MM.1S (cell line): ENCODE measurements around the gene CACNB4.

Source experiments
- DNase-seq: peaks from one replicate; pipeline ENCODE4 v3.0.0-alpha.2; 2015
- H2AFZ ChIP-seq: fragments of 300-600 bp; sonication (generic); 2 replicates; pipeline ENCODE4 v1.6.0; 2016; ENCODE audit warnings: antibody characterized with exemption, low read length
- H3F3A ChIP-seq: fragments of 300-600 bp; sonication (generic); 2 replicates; pipeline ENCODE4 v1.6.1; 2016; ENCODE audit warnings: mild to moderate bottlenecking, antibody characterized with exemption, low read length, moderate library complexity, mixed read lengths; ENCODE audit not compliant: insufficient read depth
- H3K27ac ChIP-seq: fragments of 300-600 bp; sonication (generic); 2 replicates; pipeline ENCODE4 v1.5.1; 2016; ENCODE audit warnings: mild to moderate bottlenecking, low read length
- H3K27me3 ChIP-seq: fragments of 300-600 bp; sonication (generic); replicated peaks from 2 replicates; pipeline ENCODE4 v1.6.0; 2016; ENCODE audit warnings: low read length; ENCODE audit not compliant: insufficient read depth
- H3K36me3 ChIP-seq: fragments of 300-600 bp; sonication (generic); replicated peaks from 2 replicates; pipeline ENCODE4 v1.6.1; 2016; ENCODE audit warnings: mild to moderate bottlenecking, low read length, mixed read lengths; ENCODE audit not compliant: insufficient read depth
- H3K4me1 ChIP-seq: fragments of 300-600 bp; sonication (generic); 2 replicates; pipeline ENCODE4 v1.6.1; 2016; ENCODE audit warnings: low read length, mixed read lengths
- H3K4me2 ChIP-seq: fragments of 300-600 bp; sonication (generic); 2 replicates; pipeline ENCODE4 v1.6.0; 2016; ENCODE audit warnings: low read depth, low read length
- H3K4me3 ChIP-seq: fragments of 300-600 bp; sonication (generic); 2 replicates; pipeline ENCODE4 v1.5.1; 2016; ENCODE audit warnings: low read length, mixed read lengths
- H3K79me2 ChIP-seq: fragments of 300-600 bp; sonication (generic); 2 replicates; pipeline ENCODE4 v1.6.1; 2016; ENCODE audit warnings: mixed run types, low read length, mixed read lengths
- H3K9ac ChIP-seq: fragments of 300-600 bp; sonication (generic); 2 replicates; pipeline ENCODE4 v1.6.1; 2016; ENCODE audit warnings: low read length, mixed read lengths
- H3K9me2 ChIP-seq: fragments of 300-600 bp; sonication (generic); replicated peaks from 2 replicates; pipeline ENCODE4 v1.6.1; 2016; ENCODE audit warnings: mild to moderate bottlenecking, low read length, mixed read lengths; ENCODE audit not compliant: insufficient read depth
- H3K9me3 ChIP-seq: fragments of 300-600 bp; sonication (generic); replicated peaks from 2 replicates; pipeline ENCODE4 v1.6.1; 2016; ENCODE audit warnings: mild to moderate bottlenecking, low read length, mixed read lengths; ENCODE audit not compliant: insufficient read depth
- H4K20me1 ChIP-seq: fragments of 300-600 bp; sonication (generic); 2 replicates; pipeline ENCODE4 v1.6.1; 2016; ENCODE audit warnings: mild to moderate bottlenecking, low read length, moderate library complexity, mixed read lengths; ENCODE audit not compliant: insufficient read depth
- EZH2 ChIP-seq: fragments of 300-600 bp; sonication (generic); optimal IDR thresholded peaks from 2 replicates; pipeline ENCODE3; 2017; ENCODE audit warnings: low read depth, mild to moderate bottlenecking, antibody characterized with exemption, low read length, mixed read lengths
- EZH2phosphoT487 ChIP-seq: fragments of 300-600 bp; sonication (generic); IDR thresholded peaks from 2 replicates; pipeline ENCODE4 v1.6.1; 2018; ENCODE audit warnings: antibody characterized with exemption, low read length
- TF ChIP-seq, protein P1 (sequence below): fragments of 300-600 bp; sonication (generic); IDR thresholded peaks from 2 replicates; pipeline ENCODE4 v1.5.1; 2016; ENCODE audit warnings: antibody characterized with exemption, low read length, mixed read lengths

Gene CACNB4

DNA sequence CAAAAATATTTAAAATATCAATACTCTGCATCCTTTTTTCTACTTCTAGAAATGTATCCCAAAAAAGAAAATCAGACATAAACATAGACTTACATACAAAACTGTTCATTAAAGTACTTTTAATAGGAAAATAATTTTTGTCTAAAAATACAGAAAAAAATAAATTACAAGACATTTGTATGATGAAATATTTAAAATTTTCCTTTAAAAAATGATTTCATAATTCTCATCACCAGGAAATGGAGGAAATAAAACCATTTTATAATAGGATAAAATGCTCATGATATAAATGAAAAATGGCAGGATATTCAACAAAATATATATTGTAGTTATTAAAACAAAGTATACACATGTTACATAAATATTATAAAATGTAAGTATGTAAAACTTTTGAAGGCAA, 295.0 kb downstream of the CACNB4 start:
- Histone ChIP-seq H3K27ac (no peak overlapping the region), H3K79me2 (no peaks in the 10 kb centered on the region), H3K9ac (no peak overlapping the region), H3K9me2 (no peaks in the 10 kb centered on the region), H3K9me3 (no peaks in the 10 kb centered on the region), H3K36me3 (0 out of 2 replicates have a peak, but pooled peaks cover 3% of the 10 kb centered on the region), H3K27me3 (no peaks in the 10 kb centered on the region), H2AFZ (no peak overlapping the region), H3K4me1 (peaks cover 10% of the 10 kb centered on the region), H3K4me3 (no peak overlapping the region), H3F3A (peaks cover 11% of the 10 kb centered on the region; the same call in 1 of the 2 replicates), H4K20me1 (no peaks in the 10 kb centered on the region), H3K4me2 (no peak overlapping the region)
- DNase-seq, result no peak
- no peak for TF ChIP-seq EZH2phosphoT487
- TF ChIP-seq EZH2, result no peak
- TF ChIP-seq, protein P1, sequence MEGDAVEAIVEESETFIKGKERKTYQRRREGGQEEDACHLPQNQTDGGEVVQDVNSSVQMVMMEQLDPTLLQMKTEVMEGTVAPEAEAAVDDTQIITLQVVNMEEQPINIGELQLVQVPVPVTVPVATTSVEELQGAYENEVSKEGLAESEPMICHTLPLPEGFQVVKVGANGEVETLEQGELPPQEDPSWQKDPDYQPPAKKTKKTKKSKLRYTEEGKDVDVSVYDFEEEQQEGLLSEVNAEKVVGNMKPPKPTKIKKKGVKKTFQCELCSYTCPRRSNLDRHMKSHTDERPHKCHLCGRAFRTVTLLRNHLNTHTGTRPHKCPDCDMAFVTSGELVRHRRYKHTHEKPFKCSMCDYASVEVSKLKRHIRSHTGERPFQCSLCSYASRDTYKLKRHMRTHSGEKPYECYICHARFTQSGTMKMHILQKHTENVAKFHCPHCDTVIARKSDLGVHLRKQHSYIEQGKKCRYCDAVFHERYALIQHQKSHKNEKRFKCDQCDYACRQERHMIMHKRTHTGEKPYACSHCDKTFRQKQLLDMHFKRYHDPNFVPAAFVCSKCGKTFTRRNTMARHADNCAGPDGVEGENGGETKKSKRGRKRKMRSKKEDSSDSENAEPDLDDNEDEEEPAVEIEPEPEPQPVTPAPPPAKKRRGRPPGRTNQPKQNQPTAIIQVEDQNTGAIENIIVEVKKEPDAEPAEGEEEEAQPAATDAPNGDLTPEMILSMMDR, result no peak

GRCh38 chr2:151802315-151802714, 296.5 kb downstream of the CACNB4 start:
- no peak for TF ChIP-seq EZH2
- TF ChIP-seq, protein P1, result no peak
- TF ChIP-seq EZH2phosphoT487, result no peak
- H3F3A ChIP-seq, result no peaks in the 10 kb centered on the region
- no peaks in the 10 kb centered on the region for H3K27me3 ChIP-seq
- 0 out of 2 replicates have a peak, but pooled peaks cover 3% of the 10 kb centered on the region for H3K36me3 ChIP-seq
- peaks cover 6% of the 10 kb centered on the region; the same call in 1 of the 2 replicates for H3K4me1 ChIP-seq
- H2AFZ ChIP-seq, result no peak overlapping the region
- H3K9me3 ChIP-seq, result no peaks in the 10 kb centered on the region
- H3K4me3 ChIP-seq, result no peak overlapping the region
- H3K79me2 ChIP-seq, result no peaks in the 10 kb centered on the region
- no peak for DNase-seq
- H3K27ac ChIP-seq, result no peak overlapping the region
- no peak overlapping the region for H3K4me2 ChIP-seq
- no peaks in the 10 kb centered on the region for H4K20me1 ChIP-seq
- no peaks in the 10 kb centered on the region for H3K9me2 ChIP-seq
- no peak overlapping the region for H3K9ac ChIP-seq

GRCh38 chr2:151799886-151800292, 299.0 kb downstream of the CACNB4 start:
- no peak overlapping the region for H3K9ac ChIP-seq
- H3K9me3 ChIP-seq, result no peaks in the 10 kb centered on the region
- no peak overlapping the region for H3K27ac ChIP-seq
- H3K4me2 ChIP-seq, result no peak overlapping the region
- H3K9me2 ChIP-seq, result no peaks in the 10 kb centered on the region
- H2AFZ ChIP-seq, result no peak overlapping the region
- no peaks in the 10 kb centered on the region for H3K27me3 ChIP-seq
- TF ChIP-seq EZH2phosphoT487 (no peak), EZH2 (no peak)
- TF ChIP-seq, protein P1, result no peak
- no peaks in the 10 kb centered on the region for H4K20me1 ChIP-seq
- no peaks in the 10 kb centered on the region for H3K36me3 ChIP-seq
- no peaks in the 10 kb centered on the region for H3F3A ChIP-seq
- no peak for DNase-seq
- H3K4me3 ChIP-seq, result no peak overlapping the region
- no peaks in the 10 kb centered on the region for H3K79me2 ChIP-seq
- no peaks in the 10 kb centered on the region for H3K4me1 ChIP-seq
